Activated CD8-positive, alpha-beta memory T cell treated with anti-CD3 and anti-CD28 coated beads, Interleukin-2, amount 50 U/mL, for 24 hours (primary cell): ENCODE data around the gene UBE2E1.

Experiments
- DNase-seq: peaks from one replicate; pipeline ENCODE4 v3.0.0-alpha.2; 2020; ENCODE audit errors: extremely low read depth

UBE2E1 gene

DNA sequence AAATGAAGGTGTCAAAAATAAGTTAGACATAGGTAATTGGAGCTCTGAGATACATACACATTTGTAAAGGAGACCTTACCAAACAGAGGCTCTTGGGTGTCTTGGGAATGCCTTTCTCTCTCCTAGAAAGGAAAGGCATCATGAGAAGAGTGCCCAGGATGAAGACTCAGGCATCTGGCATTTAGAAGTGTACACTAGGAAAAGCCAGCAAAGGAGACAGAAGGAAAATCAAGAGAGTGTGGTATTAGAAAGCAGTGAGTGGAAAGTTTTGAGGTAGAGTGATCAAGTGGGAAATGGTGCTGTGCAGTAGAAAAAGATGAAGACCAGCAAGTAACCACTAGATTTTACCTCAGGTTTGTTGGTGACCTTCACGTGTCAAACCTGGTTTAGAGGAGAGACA is 16.1 kb downstream of the UBE2E1 start:
- no peak for DNase-seq

DNA sequence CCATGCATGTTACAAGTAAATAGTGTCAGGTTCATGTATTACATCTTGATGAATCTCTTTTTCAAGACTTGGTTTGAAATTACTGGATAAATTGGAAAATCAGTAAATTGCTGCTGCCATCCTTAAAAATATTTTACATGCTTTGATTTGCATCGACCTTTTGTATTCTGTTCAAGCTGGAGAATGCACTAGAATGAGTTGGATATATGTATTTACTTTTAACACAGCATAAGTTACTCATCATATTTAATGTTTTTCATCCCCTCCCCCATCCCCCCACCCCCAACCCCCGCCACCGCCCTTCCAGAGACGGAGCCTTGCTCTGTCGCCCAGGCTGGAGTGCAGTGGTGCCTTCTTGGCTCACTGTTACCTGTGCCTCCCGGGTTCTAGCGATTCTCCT is 16.8 kb downstream of the UBE2E1 start:
- no peak for DNase-seq

DNA sequence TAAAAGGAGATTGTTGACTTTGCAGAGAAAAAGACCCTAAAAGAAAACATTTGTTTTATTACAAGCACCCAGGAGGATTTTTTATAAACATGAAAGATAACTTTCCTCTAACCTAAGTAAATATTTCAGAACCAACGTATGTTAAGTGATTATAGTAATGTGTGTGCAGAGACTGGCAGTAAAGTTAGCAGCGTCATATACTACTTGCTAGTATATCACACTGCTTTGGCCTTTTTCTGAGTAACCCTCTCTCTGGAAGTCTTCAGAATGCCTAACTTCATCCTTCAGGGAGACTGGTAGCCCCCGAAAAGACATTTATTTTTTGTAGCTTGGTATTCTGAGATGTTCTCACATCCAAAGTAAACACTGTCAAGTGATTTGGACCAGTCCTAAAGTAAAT is 17.9 kb downstream of the UBE2E1 start:
- DNase-seq, result no peak

DNA sequence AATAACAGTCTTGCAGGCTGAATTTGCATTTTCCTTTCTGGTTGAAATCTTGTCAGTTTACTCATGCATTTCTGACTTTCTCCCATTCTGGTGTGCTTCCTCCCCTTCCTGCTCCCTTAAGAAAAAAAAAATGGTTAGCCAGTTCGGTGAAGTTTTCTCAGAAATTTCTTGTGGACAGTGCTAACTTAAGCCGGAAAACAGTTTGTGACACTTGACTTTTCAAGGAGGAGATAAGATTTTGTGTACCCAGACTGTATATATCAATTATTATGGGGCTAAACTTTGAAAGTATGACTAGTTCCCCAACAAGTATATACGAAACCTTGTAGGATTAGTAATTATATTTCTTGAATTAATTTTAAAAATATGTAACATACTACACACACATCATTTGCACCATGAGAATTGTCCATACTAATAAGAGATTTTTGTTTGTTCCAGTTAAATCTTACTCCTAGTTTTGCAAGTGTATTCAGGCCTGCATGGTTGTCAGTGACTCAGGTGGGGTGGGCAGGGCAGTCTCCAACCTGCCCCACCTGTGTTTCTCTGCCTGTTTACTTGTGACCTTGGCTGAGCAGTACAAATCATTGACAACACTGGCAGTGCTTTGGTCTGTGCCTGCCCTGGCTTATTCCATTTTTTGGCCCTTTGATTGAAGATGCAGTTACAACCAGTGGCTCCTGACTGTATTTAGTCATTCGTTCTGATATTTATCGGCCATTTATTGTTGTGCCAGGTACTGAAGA is 19.1 kb downstream of the UBE2E1 start:
- DNase-seq, result no peak

DNA sequence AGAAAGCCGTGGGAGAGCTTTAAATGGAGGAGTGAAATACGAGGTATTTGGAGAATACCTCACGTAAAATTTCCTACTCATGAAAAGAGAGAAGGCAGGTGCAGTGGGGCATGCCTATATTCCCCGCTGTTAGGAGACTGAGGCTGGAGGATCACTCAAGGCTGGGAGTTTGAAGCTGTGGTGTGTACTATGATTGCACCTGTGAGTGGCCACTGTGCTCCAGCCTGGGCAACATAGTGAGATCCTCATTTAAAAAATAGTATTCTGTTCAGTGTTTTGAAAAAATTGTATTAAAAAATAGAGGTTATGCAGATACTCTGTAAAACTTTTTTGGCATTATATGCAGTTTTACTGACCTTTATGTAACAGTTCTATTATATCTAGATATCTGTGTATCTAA is 20.0 kb downstream of the UBE2E1 start:
- no peak for DNase-seq

DNA sequence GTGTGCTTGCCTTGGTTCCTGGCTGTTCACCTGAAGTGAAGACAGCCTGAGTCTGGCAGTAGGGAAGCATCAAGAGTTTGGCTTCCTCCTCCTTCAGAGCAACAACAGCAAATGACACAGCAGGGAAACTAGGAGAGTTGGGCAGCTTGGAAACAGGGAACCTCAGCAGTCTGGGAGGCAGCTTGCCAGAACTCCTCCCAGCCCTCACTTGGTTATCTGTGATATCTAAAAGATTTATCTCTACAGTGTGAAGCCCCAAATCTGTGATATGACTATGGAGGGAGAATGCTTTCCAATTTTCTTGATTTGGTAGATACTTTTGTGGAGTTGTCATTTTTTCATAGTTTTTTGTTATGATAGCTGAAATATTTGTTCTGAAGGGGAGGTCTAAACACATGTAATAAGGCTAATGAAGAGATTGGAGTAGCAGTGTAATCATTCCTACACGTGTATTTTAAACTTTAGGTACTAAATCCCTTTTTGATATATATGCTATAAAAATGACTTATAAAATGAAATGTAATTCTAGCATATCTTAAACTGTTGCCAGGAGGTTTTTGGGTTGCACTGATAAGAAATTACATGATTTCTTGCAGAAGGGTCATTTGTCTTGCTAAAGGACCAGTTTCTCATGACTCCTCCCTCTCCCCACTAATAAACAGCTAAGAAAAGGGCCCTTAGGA is 20.8 kb downstream of the UBE2E1 start:
- no peak for DNase-seq

DNA sequence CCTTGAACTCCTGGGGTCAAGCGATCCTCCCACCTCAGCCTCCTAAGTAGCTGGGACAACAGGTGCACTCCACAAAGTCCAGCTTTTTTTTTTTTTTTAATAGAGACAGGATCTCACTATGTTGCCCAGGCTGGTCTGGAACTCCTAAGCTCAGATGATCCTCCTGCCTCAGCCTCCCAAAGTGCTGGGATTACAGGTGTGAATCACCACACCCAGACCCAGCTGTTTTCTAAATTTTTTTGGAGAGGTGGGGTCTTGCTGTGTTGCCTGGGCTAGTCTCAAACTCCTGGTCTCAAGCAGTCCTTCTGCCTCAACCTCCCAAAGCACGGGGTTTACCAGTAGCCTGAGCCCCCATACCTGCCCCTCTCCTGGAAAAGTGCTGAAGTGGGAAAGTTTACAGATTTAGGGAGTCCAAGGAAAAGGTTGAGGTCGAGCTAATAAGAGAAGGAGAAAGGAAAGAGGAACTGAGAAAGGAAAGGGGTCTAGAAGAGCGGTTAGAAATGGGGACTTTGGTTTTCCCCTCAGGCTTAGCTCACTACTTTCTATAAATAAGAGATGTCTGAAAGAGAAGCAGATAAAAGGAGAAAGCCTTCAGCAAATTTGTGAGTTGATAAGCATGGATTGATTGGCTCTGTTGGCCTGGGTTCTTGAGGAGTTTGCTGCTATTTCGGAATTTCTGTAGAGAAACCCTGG is 23.6 kb downstream of the UBE2E1 start:
- no peak for DNase-seq

DNA sequence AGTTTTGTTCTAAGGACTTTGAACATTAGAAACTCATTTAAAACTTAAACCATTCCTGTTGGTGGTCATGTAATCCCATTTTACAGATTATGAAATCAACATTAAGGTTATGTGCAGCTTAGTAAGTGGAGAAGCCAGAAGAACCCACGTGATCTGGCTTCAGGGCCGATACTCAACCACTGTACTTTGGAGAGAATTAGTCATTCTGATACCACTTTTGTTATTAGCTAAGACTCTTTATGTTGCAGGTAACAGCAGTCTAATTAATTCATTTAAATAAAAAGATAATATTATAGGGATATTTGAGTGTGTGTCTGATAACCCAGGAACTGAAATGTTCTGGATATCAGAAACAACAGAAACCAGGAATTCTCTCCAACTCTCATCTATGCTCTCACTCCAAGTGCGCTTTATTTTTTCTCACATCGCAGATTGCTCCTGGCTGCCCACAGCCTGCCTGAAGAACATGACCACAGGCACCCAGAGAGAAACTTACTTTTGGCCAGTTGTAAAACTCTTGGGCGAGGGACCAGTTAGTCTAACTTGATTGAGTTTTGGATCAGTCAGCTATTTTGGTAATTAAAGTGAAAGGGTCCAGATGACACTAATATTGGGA is 25.2 kb downstream of the UBE2E1 start:
- no peak for DNase-seq

DNA sequence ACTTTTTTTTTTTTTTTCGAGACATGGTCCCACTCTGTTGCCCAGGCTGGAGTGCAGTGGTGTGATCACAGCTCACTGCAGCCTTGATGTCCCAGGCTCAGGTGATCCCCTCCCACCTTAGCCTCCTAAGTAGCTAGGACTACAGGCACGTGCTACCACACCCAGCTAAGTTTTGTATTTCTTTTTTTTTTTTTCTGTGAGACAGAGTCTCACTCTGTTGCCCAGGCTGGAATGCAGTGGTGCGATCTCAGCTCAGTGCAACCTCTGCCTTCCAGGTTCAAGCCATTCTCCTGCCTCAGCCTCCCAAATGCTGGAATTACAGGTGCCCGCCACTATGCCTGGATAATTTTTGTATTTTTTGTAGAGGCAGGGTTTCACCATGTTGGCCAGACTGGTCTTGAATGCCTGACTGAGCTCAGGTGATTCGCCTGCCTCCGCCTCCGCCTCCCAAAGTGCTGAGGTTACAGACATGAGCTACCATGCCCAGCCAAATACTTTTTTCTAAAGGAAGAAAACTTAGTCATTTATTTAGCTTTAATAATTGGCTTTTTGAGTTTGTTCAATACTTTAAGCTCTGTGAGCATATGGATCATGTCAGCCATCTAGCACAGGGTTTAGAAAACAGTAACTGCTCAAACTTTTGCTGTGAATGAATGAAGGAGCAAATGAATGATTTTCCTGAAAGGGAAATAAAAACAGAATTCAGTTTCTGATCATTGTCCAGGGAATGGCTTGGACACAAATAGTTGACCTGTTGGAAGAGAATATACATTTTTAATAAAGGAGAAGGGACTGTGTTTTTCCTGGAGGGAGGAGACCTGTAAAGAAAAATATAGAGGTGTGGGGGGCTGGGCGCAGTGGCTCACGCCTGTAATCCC is 26.0 kb downstream of the UBE2E1 start:
- no peak for DNase-seq

DNA sequence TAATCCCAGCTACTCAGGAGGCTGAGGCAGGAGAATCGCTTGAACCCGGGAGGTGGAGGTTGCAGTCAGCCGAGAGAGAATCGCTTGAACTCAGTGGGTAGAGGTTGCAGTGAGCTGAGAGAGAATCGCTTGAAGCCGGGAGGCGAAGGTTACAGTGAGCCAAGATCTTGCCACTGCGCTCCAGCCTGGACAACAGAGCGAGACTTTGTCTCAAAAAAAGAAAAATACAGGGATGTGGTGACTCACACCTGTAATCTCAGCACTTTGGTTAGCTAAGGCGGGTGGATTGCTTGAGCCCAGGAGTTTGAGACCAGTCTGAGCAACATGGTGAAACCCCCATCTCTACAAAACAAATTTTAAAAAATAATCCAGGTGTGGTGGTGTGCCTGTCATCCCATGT is 26.8 kb downstream of the UBE2E1 start:
- DNase-seq, result no peak

DNA sequence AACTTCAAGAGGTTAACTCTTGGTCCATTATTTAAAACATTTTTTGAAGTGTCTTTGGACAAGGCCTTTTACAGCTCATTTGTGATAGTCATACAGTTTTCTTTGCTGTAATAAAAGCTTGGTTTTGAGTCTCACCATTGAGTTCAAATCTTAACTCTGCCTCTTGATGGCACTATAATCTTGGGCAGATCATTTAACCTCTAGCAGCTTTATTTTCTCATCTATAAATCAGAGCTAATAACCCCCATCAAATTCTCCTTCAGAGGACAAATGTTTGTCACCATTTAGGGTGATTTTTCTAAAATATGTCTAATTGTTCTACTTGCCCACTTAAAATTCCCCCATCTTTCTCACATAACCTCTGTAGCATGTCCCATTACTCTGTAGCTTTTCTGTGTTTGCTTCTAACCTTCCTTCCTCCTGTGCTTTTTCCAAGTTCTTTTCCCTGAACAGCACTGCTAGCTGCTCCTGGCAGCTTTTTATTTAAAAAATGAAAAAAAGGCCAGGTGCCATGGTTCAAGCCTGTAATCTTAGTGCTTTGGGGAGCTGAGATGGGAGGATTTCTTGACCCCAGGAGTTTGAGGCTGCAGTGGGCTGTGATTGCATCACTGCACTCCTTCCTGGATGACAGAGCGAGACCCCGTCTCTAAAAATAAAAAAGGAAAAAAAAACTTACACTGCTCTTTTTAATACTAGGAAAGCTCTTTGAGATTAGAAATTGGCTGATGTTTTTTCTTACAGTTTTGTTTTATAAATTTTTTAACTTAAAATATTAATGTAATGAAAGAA is 28.5 kb downstream of the UBE2E1 start:
- DNase-seq, result no peak

DNA sequence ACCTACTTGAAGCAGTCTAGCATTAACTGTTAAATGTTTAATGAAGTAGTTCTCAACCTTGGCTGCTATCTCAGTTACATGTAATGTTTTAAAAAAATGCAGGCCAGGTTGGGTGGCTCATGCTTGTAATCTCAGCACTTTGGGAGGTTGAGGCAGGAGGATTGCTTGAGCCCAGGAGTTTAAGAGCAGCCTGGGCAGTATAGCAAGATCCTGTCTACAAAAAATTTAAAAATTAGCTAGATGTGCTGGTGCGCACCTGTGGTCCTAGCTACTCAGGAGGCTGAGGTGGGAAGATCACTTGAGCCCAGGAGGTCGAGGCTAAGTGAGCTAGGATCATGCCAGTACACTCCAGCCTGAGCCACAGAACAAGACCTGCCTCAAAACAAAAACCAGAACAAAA is 29.3 kb downstream of the UBE2E1 start:
- DNase-seq, result no peak

DNA sequence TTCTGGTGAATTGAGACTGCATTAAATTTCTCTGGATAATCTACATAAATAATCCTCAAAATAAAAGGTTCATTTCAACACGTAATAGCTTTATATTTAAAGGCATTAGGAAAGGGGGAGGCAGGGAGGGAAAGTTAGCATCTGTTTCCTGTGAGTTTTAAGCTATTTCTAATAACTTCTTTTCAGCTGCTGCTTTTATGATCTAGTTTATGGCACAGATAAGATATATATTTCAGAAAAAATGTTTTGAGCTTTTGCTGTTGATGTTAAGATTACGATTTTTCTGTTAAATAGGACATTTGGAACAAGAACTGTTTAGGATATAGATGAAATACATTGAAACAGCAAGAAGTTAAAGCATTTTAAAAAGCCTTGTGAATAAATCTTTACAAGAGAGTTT is 30.0 kb downstream of the UBE2E1 start:
- DNase-seq, result no peak

DNA sequence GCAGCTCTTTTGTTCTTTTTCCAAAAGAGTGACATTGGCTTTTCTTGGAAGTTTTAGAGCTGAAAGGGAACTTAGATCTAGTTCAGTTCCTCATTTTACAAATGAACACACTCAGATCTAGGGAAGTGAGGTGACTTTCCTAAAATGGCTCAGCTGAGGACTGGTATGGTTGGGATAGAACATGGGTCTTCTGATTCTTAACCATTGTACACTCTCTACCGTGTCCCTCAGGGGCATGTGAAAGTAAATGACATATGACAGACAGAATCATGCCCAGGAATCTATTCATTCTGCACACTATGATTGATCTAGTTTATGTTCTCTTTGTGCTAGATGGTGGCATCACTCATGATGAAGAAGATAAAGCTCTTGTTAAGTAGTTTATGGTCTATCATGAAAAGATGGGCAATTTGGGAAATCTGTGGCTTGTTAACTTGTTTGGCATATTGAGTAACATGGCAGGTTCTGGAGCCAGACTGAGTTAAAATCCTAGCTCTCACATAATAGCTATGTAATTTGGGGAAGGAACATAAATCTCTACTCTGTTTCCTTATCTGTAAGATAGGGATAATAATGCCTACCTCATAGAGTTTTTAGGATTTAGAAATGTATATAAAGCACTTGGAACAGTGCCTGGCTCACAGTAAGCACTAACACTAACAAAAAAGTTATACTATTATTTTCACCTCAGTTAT is 30.9 kb downstream of the UBE2E1 start:
- no peak for DNase-seq

DNA sequence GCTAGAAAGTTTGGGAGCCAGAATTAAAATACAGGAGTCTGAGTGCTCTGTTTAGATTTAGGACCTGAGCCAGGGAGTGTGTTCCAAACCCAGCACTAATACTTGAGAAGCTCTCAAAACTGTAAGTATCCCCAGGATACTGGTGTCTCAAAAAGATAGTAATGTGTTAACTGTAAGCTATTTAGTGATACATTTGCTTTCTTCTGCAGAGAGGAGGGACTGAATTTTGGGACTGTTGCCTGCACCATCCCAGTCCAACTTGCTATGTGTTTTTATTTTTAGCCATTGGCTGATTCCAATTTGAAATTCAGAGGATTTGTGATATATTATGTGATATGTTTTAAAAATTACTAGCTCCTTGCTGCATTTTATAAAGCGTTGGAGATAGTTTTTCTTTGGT is 31.5 kb downstream of the UBE2E1 start:
- DNase-seq, result no peak

DNA sequence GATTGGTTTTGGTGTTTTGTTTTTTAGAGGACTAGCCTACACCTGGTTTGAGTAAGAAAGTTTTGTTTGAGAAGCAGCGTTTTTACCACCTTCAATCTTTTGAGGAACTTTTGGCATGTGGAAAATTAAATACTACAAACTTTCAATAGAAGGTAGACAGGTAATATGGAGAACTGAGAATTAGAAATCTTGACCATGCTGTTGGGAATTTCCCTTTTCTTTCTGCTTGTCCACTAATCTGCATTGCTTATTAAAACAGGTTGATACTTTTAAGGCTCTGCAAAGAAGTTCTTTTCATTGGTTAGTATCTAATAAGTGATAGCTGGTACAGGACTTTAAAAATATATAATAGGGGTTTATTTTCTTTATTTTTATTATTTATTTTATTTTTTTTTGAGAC is 31.9 kb downstream of the UBE2E1 start:
- DNase-seq, result no peak

DNA sequence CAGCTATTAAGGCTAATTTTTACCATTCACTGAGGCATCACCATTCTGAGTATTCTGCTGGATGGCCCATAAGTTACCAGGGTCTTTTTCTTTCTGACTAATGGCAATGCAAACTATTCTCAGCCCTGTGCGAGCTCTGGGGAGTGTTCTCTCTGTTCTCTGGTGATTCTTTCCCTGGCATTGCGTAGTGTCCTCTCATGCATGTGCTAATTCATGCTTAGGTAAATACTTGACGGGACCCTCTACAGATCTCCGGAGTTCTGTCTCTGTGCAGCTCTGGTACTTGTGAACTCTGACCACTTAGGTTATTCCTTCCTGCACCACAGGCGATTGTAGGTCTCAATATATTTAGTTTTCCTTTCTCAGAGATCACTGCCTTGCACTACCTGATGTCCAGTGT is 34.8 kb downstream of the UBE2E1 start:
- no peak for DNase-seq

DNA sequence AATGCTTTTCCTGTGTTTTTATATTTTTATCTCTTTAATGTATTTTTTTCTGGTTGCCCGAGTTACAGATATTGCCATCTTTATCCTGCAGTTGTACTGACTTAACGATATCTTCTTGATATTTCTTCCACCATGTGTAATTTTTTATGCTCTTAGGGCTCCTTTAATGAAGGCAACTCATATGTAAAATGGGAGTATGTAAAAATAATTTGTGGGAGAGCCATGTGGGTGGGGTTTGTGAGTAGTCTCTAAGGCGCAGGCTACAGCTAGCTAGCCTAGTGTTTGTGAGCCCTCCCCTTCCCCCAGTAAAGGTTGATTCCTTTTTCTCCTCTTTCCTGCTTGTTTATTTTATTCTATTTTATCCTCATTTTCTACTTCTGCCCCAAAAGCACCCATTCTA is 38.1 kb downstream of the UBE2E1 start:
- no peak for DNase-seq

DNA sequence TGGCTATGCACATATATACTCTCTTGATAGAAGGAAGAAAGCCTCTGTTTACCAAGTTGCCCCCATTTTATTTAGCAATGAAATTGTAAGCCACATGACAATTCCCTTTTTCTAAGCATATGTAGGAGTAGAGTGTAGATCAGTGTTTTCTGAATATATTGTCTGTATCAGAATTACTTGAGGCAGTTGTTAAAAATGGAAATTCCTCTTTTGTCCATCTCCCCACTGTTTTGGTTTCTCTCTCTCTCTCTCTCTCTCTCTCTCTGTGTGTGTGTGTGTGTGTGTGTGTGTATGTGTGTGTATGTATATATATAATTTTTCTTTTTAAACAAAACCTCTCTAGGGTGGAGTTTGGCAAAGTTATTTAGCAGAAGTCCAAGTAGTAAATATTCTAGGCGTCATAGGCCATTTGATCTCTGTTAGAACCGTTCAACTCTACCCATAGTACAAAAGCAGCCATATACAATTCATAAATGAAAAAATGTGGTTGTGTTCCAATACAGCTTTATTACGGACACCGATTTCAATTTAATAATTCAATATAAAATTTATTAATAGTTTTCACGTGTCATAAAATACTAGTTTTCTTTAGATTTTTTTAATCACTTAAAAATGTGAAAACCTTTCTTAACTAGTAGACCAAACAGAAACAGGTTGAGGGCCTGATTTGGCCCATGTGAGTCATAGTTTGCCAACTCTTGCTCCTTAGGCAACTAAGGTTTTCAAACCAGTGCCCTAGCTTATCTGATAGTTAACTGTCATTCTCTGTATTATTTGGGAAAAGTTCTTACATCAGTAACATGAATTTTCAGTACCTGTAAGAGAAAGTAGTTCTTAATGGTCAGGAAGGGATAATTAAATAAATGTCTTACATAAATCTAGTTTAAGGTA is 39.8 kb downstream of the UBE2E1 start:
- DNase-seq, result no peak
